ENCODE data around the gene TEAD1.
A peak's percentile ranks its signal among the peaks of the same experiment; 100 is the strongest.

The TEAD1 gene

GRCh38 chr11:12817681-12818332 is 143.6 kb downstream of the TEAD1 start:
- no peak for DNase-seq

GRCh38 chr11:12818333-12819015 is 144.3 kb downstream of the TEAD1 start:
- DNase-seq, result no peak

GRCh38 chr11:12822392-12823022 is 148.3 kb downstream of the TEAD1 start:
- no peak for DNase-seq

GRCh38 chr11:12824281-12825041 is 150.2 kb downstream of the TEAD1 start:
- DNase-seq, result no peak

- DNase-seq, result no peak
These were observed 152.2 kb downstream of the TEAD1 start for GRCh38 chr11:12826441-12826840.

- no peak for DNase-seq
These were observed 153.1 kb downstream of the TEAD1 start for GRCh38 chr11:12827369-12827768.

GRCh38 chr11:12827929-12828812 is 153.9 kb downstream of the TEAD1 start:
- peak; percentile 56 for DNase-seq

GRCh38 chr11:12829131-12829530 is 154.9 kb downstream of the TEAD1 start:
- no peak for DNase-seq

- DNase-seq, result no peak
These were observed 155.5 kb downstream of the TEAD1 start for GRCh38 chr11:12829540-12830314.

GRCh38 chr11:12831471-12832202 is 157.4 kb downstream of the TEAD1 start:
- peak; percentile 31 for DNase-seq

- peak; percentile 51 for DNase-seq
These were observed 158.4 kb downstream of the TEAD1 start for GRCh38 chr11:12832480-12833224.

GRCh38 chr11:12834166-12834565 is 159.9 kb downstream of the TEAD1 start:
- no peak for DNase-seq

GRCh38 chr11:12834630-12835029 is 160.4 kb downstream of the TEAD1 start:
- no peak for DNase-seq

GRCh38 chr11:12835286-12835685 is 161.1 kb downstream of the TEAD1 start:
- no peak for DNase-seq

GRCh38 chr11:12838463-12839123 is 164.4 kb downstream of the TEAD1 start:
- no peak for DNase-seq

GRCh38 chr11:12840871-12841660 is 166.8 kb downstream of the TEAD1 start:
- DNase-seq, result no peak

- DNase-seq, result no peak
These were observed 167.9 kb downstream of the TEAD1 start for GRCh38 chr11:12841946-12842630.

Measured in NCI-H1436 (cell line).